K562 (cell line): Measurements from ENCODE around the gene SIRT4. TPM values are rescaled to one million over a fixed set of nuclear protein-coding genes. Genes with fewer than 3 reads are reported as not detected.

ENCODE experiments used
- ERF ChIP-seq: fragments of 450-650 bp; formaldehyde crosslinking; IDR thresholded peaks from 2 replicates; pipeline ENCODE4 v1.4.0; 2020; ENCODE audit warnings: mild to moderate bottlenecking, mixed read lengths
- HCFC1 ChIP-seq: IDR thresholded peaks from 2 replicates; pipeline ENCODE4 v1.6.1; 2012; ENCODE audit warnings: low read depth, low read length, improper control_type of control experiment
- HOXB6 ChIP-seq: fragments of 250-450 bp; sonication (Bioruptor Pico); IDR thresholded peaks from 2 replicates; pipeline ENCODE4 v1.5.1; 2022; ENCODE audit warnings: mild to moderate bottlenecking, borderline replicate concordance
- NR4A1 ChIP-seq, 2 experiments: fragments of 250-450 bp in 1 of 2; fragments of 450-650 bp in 1 of 2; sonication (Bioruptor Pico) in 1 of 2; IDR thresholded peaks; 2 replicates each; pipeline versions ENCODE4 v1.4.0 to v1.6.1; 2016 to 2020; ENCODE audit warnings: mild to moderate bottlenecking in 2 of 2, missing compliant biosample characterization in 1 of 2, missing genetic modification characterization in 1 of 2, moderate library complexity in 1 of 2
- RB1 ChIP-seq: fragments of 450-650 bp; IDR thresholded peaks from 2 replicates; pipeline ENCODE4 v1.6.1; 2017; ENCODE audit warnings: low read depth, mild to moderate bottlenecking
- RFX5 ChIP-seq: IDR thresholded peaks from 2 replicates; pipeline ENCODE4 v1.6.1; 2011; ENCODE audit warnings: low read depth, mild to moderate bottlenecking, improper control_type of control experiment, low read length
- SRSF9 ChIP-seq: fragments of 200-400 bp; formaldehyde crosslinking; IDR thresholded peaks from 2 replicates; pipeline ENCODE4 v1.6.1; 2017; ENCODE audit warnings: low read depth, low read length, borderline replicate concordance
- TAL1 ChIP-seq: fragments of 450-650 bp; IDR thresholded peaks from 2 replicates; pipeline ENCODE4 v1.6.1; 2016; ENCODE audit warnings: mild to moderate bottlenecking
- TRIM28 ChIP-seq: fragments of 450-650 bp; IDR thresholded peaks from 2 replicates; pipeline ENCODE4 v1.6.1; 2017
- ZFX ChIP-seq: sonication (generic); formaldehyde crosslinking; IDR thresholded peaks from 2 replicates; pipeline ENCODE4 v1.8.0; 2022; ENCODE audit warnings: mild to moderate bottlenecking, missing genetic modification reagents, moderate library complexity
- ZNF224 ChIP-seq: sonication (generic); formaldehyde crosslinking; IDR thresholded peaks from 2 replicates; pipeline ENCODE4 v1.8.0; 2022; ENCODE audit warnings: mild to moderate bottlenecking, missing genetic modification reagents
- ZNF766 ChIP-seq: fragments of 200-800 bp; sonication (Bioruptor generic); conservative IDR thresholded peaks from 2 replicates; pipeline ENCODE4 v1.6.1; 2016; ENCODE audit warnings: missing genetic modification characterization, missing compliant biosample characterization
- polyA plus RNA-seq, 8 experiments: library from polyadenylated mRNA; depleted of rRNA in 4 of 8; stranded (reverse) in 5 of 8; unstranded in 3 of 8; fragments of >200 nt; fragmentation: Nextera tagmentation in 2 of 8; fragmentation: Illumina TruSeq in 1 of 8; extraction: Ambion mirVana in 2 of 8; extraction: Trizol in 1 of 8; gene quantifications; 2 replicates each; pipeline versions ENCODE4 v1.2.1 to v1.2.3, GENCODE V29; 2011 to 2014; ENCODE audit warnings: inconsistent platforms in 1 of 8, missing spikeins in 1 of 8
- total RNA-seq, 7 experiments: library from RNA; depleted of rRNA in 6 of 7; stranded (reverse); fragments of >200 nt in 6 of 7; fragmentation: Illumina TruSeq in 2 of 7; extraction: Trizol in 2 of 7; gene quantifications; 2 replicates each; pipeline versions ENCODE4 v1.2.1 to v1.2.3, GENCODE V29; 2011 to 2021; ENCODE audit warnings: low replicate concordance in 1 of 7
- TF ChIP-seq, protein P1 (sequence below): fragments of 200-600 bp; sonication (generic); IDR thresholded peaks from one replicate; pipeline ENCODE4 v1.6.1; 2012; ENCODE audit warnings: mild to moderate bottlenecking, low read depth, low read length, inconsistent platforms
- TF ChIP-seq, protein P2 (sequence below): IDR thresholded peaks from 2 replicates; pipeline ENCODE4 v1.6.1; 2011; ENCODE audit not compliant: insufficient read length; ENCODE audit errors: extremely low read depth
- TF ChIP-seq, protein P3 (sequence below): sonication (generic); formaldehyde crosslinking; IDR thresholded peaks from 2 replicates; pipeline ENCODE4 v1.9.0; 2022; ENCODE audit warnings: mild to moderate bottlenecking, missing genetic modification reagents
- TF ChIP-seq, protein P4 (sequence below): fragments of 250-450 bp; sonication (Bioruptor Pico); IDR thresholded peaks from 2 replicates; pipeline ENCODE4 v1.8.0; 2021; ENCODE audit warnings: borderline replicate concordance, mild to moderate bottlenecking, moderate library complexity; ENCODE audit not compliant: poor library complexity, severe bottlenecking

SIRT4 gene
- total and polyA plus RNA-seq, 9 of the 15 experiments (the other 6 are each of a cell fraction or from before 2014, with no cell fraction given), result 0.86 to 5.2 (median 2.4) TPM

DNA sequence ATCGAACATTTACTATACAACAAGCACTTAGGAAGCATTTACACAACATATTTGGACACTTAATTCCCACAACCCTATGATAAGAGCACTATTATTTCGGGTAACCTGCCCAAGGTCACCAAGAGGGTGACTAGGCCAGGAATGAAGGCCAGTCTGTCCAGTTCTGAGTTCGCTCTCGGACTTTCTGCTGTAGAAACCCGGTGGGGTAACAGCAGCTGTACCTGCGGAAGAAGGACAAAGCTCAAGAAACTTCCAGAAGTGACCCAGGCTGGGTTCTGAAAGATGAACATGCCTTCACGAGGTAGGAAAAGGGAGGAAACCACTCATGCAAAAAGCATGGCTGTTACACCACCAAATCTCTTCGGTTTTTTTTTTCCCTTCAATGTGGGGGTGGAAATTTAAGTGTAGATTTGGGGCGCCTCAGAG lies 14.7 kb downstream of the SIRT4 start (continued):
- TF ChIP-seq, protein P1, sequence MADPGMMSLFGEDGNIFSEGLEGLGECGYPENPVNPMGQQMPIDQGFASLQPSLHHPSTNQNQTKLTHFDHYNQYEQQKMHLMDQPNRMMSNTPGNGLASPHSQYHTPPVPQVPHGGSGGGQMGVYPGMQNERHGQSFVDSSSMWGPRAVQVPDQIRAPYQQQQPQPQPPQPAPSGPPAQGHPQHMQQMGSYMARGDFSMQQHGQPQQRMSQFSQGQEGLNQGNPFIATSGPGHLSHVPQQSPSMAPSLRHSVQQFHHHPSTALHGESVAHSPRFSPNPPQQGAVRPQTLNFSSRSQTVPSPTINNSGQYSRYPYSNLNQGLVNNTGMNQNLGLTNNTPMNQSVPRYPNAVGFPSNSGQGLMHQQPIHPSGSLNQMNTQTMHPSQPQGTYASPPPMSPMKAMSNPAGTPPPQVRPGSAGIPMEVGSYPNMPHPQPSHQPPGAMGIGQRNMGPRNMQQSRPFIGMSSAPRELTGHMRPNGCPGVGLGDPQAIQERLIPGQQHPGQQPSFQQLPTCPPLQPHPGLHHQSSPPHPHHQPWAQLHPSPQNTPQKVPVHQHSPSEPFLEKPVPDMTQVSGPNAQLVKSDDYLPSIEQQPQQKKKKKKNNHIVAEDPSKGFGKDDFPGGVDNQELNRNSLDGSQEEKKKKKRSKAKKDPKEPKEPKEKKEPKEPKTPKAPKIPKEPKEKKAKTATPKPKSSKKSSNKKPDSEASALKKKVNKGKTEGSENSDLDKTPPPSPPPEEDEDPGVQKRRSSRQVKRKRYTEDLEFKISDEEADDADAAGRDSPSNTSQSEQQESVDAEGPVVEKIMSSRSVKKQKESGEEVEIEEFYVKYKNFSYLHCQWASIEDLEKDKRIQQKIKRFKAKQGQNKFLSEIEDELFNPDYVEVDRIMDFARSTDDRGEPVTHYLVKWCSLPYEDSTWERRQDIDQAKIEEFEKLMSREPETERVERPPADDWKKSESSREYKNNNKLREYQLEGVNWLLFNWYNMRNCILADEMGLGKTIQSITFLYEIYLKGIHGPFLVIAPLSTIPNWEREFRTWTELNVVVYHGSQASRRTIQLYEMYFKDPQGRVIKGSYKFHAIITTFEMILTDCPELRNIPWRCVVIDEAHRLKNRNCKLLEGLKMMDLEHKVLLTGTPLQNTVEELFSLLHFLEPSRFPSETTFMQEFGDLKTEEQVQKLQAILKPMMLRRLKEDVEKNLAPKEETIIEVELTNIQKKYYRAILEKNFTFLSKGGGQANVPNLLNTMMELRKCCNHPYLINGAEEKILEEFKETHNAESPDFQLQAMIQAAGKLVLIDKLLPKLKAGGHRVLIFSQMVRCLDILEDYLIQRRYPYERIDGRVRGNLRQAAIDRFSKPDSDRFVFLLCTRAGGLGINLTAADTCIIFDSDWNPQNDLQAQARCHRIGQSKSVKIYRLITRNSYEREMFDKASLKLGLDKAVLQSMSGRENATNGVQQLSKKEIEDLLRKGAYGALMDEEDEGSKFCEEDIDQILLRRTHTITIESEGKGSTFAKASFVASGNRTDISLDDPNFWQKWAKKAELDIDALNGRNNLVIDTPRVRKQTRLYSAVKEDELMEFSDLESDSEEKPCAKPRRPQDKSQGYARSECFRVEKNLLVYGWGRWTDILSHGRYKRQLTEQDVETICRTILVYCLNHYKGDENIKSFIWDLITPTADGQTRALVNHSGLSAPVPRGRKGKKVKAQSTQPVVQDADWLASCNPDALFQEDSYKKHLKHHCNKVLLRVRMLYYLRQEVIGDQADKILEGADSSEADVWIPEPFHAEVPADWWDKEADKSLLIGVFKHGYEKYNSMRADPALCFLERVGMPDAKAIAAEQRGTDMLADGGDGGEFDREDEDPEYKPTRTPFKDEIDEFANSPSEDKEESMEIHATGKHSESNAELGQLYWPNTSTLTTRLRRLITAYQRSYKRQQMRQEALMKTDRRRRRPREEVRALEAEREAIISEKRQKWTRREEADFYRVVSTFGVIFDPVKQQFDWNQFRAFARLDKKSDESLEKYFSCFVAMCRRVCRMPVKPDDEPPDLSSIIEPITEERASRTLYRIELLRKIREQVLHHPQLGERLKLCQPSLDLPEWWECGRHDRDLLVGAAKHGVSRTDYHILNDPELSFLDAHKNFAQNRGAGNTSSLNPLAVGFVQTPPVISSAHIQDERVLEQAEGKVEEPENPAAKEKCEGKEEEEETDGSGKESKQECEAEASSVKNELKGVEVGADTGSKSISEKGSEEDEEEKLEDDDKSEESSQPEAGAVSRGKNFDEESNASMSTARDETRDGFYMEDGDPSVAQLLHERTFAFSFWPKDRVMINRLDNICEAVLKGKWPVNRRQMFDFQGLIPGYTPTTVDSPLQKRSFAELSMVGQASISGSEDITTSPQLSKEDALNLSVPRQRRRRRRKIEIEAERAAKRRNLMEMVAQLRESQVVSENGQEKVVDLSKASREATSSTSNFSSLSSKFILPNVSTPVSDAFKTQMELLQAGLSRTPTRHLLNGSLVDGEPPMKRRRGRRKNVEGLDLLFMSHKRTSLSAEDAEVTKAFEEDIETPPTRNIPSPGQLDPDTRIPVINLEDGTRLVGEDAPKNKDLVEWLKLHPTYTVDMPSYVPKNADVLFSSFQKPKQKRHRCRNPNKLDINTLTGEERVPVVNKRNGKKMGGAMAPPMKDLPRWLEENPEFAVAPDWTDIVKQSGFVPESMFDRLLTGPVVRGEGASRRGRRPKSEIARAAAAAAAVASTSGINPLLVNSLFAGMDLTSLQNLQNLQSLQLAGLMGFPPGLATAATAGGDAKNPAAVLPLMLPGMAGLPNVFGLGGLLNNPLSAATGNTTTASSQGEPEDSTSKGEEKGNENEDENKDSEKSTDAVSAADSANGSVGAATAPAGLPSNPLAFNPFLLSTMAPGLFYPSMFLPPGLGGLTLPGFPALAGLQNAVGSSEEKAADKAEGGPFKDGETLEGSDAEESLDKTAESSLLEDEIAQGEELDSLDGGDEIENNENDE, result no peak
- no peak for TF ChIP-seq HOXB6 (CRISPR knock-in tag)
- TF ChIP-seq ZNF766 (CRISPR knock-in tag), result no peak
- TF ChIP-seq RFX5, result no peak
- TF ChIP-seq HCFC1, result no peak
- TF ChIP-seq ZNF224 (CRISPR knock-in tag), result no peak
- TF ChIP-seq, protein P2, sequence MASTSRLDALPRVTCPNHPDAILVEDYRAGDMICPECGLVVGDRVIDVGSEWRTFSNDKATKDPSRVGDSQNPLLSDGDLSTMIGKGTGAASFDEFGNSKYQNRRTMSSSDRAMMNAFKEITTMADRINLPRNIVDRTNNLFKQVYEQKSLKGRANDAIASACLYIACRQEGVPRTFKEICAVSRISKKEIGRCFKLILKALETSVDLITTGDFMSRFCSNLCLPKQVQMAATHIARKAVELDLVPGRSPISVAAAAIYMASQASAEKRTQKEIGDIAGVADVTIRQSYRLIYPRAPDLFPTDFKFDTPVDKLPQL, result no peak
- TF ChIP-seq ERF (CRISPR knock-in tag), result peak; percentile 58; the same call in 1 of the 2 replicates
- TF ChIP-seq NR4A1 (CRISPR knock-in tag; IDR thresholded peaks at IDR 0.05), result no peak
- no peak for TF ChIP-seq NR4A1 (tag; IDR thresholded peaks at IDR 0.05)
- TF ChIP-seq, protein P3, sequence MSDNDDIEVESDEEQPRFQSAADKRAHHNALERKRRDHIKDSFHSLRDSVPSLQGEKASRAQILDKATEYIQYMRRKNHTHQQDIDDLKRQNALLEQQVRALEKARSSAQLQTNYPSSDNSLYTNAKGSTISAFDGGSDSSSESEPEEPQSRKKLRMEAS (CRISPR knock-in tag), result no peak
- TF ChIP-seq RB1, result no peak
- no peak for TF ChIP-seq TAL1
- TF ChIP-seq SRSF9, result no peak
- TF ChIP-seq TRIM28, result no peak
- peak; percentile 66; the same call in 1 of the 2 replicates for TF ChIP-seq ZFX (CRISPR knock-in tag)
- TF ChIP-seq, protein P4, sequence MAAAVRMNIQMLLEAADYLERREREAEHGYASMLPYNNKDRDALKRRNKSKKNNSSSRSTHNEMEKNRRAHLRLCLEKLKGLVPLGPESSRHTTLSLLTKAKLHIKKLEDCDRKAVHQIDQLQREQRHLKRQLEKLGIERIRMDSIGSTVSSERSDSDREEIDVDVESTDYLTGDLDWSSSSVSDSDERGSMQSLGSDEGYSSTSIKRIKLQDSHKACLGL (CRISPR knock-in tag), result no peak
- TF ChIP-seq, all 486 proteins: peak for 5
